SU-DHL-6 (cell line): ENCODE results near the gene SSC5D.

Experiments used
- CTCF ChIP-seq: fragments of 200-600 bp; sonication (generic); IDR thresholded peaks from one replicate; pipeline ENCODE4 v1.5.1; 2017; ENCODE audit warnings: antibody characterized with exemption, mild to moderate bottlenecking, low read length, moderate library complexity; ENCODE audit not compliant: insufficient read depth, poor library complexity, severe bottlenecking
- EZH2phosphoT487 ChIP-seq: fragments of 200-600 bp; sonication (generic), shearing (Covaris generic); conservative IDR thresholded peaks from 2 replicates; pipeline ENCODE4 v1.6.1; 2018; ENCODE audit warnings: mild to moderate bottlenecking, antibody characterized with exemption, low read length, moderate library complexity, mixed read lengths

DNA sequence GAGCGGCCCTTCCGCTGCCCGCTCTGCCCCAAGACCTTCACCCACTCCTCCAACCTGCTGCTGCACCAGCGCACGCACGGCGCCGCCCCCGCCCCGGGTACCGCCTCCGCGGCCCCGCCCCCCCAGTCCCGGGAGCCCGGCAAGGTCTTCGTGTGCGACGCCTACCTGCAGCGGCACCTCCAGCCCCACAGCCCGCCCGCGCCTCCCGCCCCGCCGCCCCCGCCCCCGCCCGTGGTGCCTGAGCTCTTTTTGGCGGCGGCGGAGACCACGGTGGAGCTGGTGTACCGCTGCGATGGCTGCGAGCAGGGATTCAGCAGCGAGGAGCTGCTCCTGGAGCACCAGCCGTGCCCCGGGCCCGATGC, 6.5 kb upstream of the SSC5D start:
- TF ChIP-seq CTCF (no peak), EZH2phosphoT487 (no peak)
